ENCODE results near the gene B4GALT3.

Gene B4GALT3

GRCh38 chr1:161222175-161223019, 45.1 kb upstream of the B4GALT3 start:
- TF ChIP-seq, protein P1, sequence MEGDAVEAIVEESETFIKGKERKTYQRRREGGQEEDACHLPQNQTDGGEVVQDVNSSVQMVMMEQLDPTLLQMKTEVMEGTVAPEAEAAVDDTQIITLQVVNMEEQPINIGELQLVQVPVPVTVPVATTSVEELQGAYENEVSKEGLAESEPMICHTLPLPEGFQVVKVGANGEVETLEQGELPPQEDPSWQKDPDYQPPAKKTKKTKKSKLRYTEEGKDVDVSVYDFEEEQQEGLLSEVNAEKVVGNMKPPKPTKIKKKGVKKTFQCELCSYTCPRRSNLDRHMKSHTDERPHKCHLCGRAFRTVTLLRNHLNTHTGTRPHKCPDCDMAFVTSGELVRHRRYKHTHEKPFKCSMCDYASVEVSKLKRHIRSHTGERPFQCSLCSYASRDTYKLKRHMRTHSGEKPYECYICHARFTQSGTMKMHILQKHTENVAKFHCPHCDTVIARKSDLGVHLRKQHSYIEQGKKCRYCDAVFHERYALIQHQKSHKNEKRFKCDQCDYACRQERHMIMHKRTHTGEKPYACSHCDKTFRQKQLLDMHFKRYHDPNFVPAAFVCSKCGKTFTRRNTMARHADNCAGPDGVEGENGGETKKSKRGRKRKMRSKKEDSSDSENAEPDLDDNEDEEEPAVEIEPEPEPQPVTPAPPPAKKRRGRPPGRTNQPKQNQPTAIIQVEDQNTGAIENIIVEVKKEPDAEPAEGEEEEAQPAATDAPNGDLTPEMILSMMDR (conservative IDR thresholded peaks at IDR 0.05): no peak

DNA sequence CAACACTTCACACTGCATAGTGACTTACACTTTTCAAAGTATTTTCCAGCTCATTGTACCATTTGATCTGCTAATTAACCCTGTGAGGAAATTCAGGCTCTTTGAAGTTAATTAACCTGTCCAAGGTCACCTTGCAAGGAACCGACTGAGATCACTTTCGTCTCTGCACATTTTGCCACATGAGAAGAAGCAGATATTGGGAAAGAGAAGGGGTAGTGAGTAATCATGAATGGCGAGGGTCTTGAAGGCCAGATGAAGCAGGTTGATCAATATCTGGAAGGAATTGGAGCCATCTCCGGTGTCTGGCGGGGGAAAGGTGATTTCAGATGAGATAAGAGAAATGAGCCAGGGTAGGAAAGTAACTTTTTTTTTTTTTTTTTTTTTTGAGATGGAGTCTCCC, 42.7 kb upstream of the B4GALT3 start:
- H3K27ac ChIP-seq: no peak overlapping the region
- TF ChIP-seq, protein P1 (conservative IDR thresholded peaks at IDR 0.05): no peak

More at GRCh38 chr1:161222175-161223019, 45.1 kb upstream of the B4GALT3 start:
- H3K27ac ChIP-seq: no peak overlapping the region

GRCh38 chr1:161219078-161219892, 42.0 kb upstream of the B4GALT3 start:
- H3K27ac ChIP-seq: no peak overlapping the region
- TF ChIP-seq, protein P1 (conservative IDR thresholded peaks at IDR 0.05): no peak

DNA sequence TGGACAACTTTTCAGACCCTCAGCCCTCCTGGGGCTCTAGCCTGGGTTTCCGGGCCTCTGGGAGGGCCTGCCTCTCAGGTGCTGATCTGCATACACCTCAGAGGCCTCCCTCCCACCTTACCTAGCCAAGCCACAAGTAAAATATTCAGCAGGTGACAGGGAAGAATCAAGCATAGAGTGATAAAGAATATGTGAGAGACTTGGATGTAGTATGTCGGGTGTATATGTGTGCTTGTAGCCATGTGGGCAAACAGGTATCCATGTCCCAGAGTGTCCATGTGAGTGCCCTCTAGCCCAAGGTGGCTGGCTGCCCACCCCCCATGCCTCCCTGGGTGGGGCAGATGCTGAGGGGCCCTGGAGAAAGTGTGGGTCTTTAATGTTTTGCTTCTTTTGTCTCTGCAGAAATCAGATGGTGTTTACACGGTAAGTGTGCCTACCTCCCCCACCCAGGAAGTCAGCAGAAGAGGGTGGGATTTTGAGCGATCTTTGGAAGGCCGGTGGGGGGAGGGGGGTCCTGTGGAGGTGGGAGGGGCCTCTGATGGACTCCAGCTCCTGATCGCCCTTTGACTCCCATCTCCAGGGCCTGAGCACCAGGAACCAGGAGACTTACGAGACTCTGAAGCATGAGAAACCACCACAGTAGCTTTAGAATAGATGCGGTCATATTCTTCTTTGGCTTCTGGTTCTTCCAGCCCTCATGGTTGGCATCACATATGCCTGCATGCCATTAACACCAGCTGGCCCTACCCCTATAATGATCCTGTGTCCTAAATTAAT, 41.2 kb upstream of the B4GALT3 start:
- H3K27ac ChIP-seq: no peak overlapping the region
- TF ChIP-seq, protein P1 (conservative IDR thresholded peaks at IDR 0.05): no peak

DNA sequence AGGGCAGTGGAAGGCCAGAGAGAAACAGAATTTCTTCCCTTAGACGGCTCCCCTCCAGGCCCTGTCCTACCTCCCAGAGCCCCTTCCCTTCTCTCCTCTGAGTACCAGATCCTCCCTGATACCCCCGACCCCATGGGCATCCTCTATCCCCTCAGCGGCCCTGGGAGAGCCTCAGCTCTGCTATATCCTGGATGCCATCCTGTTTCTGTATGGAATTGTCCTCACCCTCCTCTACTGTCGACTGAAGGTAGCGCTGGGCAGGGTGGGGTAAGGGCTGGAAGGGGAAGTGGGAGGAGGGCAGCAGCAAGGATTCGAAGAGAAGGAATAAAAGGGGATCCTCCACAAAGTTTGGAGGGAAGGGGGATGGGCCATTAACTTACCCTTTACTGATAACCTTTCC, 40.5 kb upstream of the B4GALT3 start:
- H3K27ac ChIP-seq: no peak overlapping the region

GRCh38 chr1:161216945-161217712, 39.8 kb upstream of the B4GALT3 start:
- TF ChIP-seq, protein P1 (conservative IDR thresholded peaks at IDR 0.05): no peak
- H3K27ac ChIP-seq: no peak overlapping the region

More for the DNA sequence above, 40.5 kb upstream of the B4GALT3 start:
- TF ChIP-seq, protein P1 (conservative IDR thresholded peaks at IDR 0.05): no peak

All from VCaP (cell line).